ENCODE results near the gene TSPEAR.

DNA sequence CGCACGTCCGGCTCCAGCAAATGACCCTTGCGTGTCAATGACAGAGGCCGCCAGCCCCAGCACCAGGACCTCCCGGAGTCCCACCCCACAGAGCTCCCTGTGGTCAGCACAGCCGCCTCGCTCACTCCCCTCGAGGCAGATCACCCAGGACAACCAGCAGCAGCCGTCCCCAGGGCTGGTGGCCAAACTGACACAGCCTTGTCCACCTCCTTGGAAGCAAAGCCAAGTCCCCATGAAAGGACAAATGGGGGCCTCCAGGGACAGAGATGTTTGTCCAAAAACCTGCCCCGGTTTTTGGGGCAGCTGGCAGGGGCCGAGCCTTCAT is 72.1 kb downstream of the TSPEAR start:
- TF ChIP-seq, protein P1, sequence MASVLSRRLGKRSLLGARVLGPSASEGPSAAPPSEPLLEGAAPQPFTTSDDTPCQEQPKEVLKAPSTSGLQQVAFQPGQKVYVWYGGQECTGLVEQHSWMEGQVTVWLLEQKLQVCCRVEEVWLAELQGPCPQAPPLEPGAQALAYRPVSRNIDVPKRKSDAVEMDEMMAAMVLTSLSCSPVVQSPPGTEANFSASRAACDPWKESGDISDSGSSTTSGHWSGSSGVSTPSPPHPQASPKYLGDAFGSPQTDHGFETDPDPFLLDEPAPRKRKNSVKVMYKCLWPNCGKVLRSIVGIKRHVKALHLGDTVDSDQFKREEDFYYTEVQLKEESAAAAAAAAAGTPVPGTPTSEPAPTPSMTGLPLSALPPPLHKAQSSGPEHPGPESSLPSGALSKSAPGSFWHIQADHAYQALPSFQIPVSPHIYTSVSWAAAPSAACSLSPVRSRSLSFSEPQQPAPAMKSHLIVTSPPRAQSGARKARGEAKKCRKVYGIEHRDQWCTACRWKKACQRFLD (CRISPR knock-in tag; IDR thresholded peaks at IDR 0.05), result no peak
- TF ChIP-seq ZNF586 (CRISPR knock-in tag; conservative IDR thresholded peaks at IDR 0.05) (no peak), ZNF707 (CRISPR knock-in tag; conservative IDR thresholded peaks at IDR 0.05) (no peak), POLR2AphosphoS5 (IDR thresholded peaks at IDR 0.05; ENCODE audit: control insufficient read depth, insufficient read depth, low read depth, low read length) (no peak), YY1 (IDR thresholded peaks at IDR 0.05; ENCODE audit: borderline replicate concordance in 1 of 3, control insufficient read depth in 1 of 3, extremely low read depth in 1 of 3, insufficient read depth in 3 of 3, insufficient read length in 1 of 3, insufficient replicate concordance in 2 of 3, low read depth in 1 of 3, low read length in 2 of 3) (no peak), ZBED1 (IDR thresholded peaks at IDR 0.05) (no peak), FOXA1 (IDR thresholded peaks at IDR 0.05; ENCODE audit: borderline replicate concordance) (no peak), SP1 (CRISPR knock-in tag; IDR thresholded peaks at IDR 0.05) (no peak)
- TF ChIP-seq, protein P2, sequence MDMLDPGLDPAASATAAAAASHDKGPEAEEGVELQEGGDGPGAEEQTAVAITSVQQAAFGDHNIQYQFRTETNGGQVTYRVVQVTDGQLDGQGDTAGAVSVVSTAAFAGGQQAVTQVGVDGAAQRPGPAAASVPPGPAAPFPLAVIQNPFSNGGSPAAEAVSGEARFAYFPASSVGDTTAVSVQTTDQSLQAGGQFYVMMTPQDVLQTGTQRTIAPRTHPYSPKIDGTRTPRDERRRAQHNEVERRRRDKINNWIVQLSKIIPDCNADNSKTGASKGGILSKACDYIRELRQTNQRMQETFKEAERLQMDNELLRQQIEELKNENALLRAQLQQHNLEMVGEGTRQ (CRISPR knock-in tag; IDR thresholded peaks at IDR 0.05), result no peak
- TF ChIP-seq, protein P3, sequence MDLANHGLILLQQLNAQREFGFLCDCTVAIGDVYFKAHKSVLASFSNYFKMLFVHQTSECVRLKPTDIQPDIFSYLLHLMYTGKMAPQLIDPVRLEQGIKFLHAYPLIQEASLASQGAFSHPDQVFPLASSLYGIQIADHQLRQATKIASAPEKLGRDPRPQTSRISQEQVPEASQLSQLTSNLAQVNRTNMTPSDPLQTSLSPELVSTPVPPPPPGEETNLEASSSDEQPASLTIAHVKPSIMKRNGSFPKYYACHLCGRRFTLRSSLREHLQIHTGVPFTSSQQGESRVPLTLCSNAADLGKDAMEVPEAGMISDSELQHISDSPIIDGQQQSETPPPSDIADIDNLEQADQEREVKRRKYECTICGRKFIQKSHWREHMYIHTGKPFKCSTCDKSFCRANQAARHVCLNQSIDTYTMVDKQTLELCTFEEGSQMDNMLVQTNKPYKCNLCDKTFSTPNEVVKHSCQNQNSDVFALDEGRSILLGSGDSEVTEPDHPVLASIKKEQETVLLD (IDR thresholded peaks at IDR 0.05), result no peak
